ENCODE results near the gene NECTIN1.

The NECTIN1 gene

GRCh38 chr11:119728651-119729580 lies at the start of gene NECTIN1:
Gene NECTIN1, minus strand, starts transcription at chr11:119729200. Its CDS starts 647 bp downstream, at chr11:119728553.
- TF ChIP-seq CTCF (IDR thresholded peaks at IDR 0.05; ENCODE audit: low read depth, low read length), result peak; percentile 50
- DNase-seq (ENCODE audit: low read depth in 2 of 2), result peak; percentile 79 to 84
- H3K4me3 ChIP-seq (replicated peaks in 1 of 2; ENCODE audit: low read depth in 2 of 2, low read length in 2 of 2), result peak within 1 kb of the TSS; percentile 63 to 66

GRCh38 chr11:119778391-119779194 lies 49.6 kb upstream of the NECTIN1 start:
- no peak for DNase-seq (ENCODE audit: low read depth in 2 of 2)
- no peak overlapping the region for H3K4me3 ChIP-seq (replicated peaks in 1 of 2; ENCODE audit: low read depth in 2 of 2, low read length in 2 of 2)
- no peak for TF ChIP-seq CTCF (IDR thresholded peaks at IDR 0.05; ENCODE audit: low read depth, low read length)

GRCh38 chr11:119777940-119778339 lies 48.9 kb upstream of the NECTIN1 start:
- TF ChIP-seq CTCF (IDR thresholded peaks at IDR 0.05; ENCODE audit: low read depth, low read length), result no peak
- no peak overlapping the region for H3K4me3 ChIP-seq (replicated peaks in 1 of 2; ENCODE audit: low read depth in 2 of 2, low read length in 2 of 2)
- DNase-seq (ENCODE audit: low read depth in 2 of 2), result no peak

GRCh38 chr11:119776651-119777050 lies 47.7 kb upstream of the NECTIN1 start:
- no peak overlapping the region for H3K4me3 ChIP-seq (replicated peaks in 1 of 2; ENCODE audit: low read depth in 2 of 2, low read length in 2 of 2)
- no peak for TF ChIP-seq CTCF (IDR thresholded peaks at IDR 0.05; ENCODE audit: low read depth, low read length)
- no peak for DNase-seq (ENCODE audit: low read depth in 2 of 2)

- no peak for TF ChIP-seq CTCF (IDR thresholded peaks at IDR 0.05; ENCODE audit: low read depth, low read length)
- no peak overlapping the region for H3K4me3 ChIP-seq (replicated peaks in 1 of 2; ENCODE audit: low read depth in 2 of 2, low read length in 2 of 2)
These were observed 47.1 kb upstream of the NECTIN1 start for GRCh38 chr11:119776031-119776636.

GRCh38 chr11:119774172-119774763 lies 45.3 kb upstream of the NECTIN1 start:
- peak; percentile 32 to 33 for DNase-seq (ENCODE audit: low read depth in 2 of 2)
- no peak overlapping the region for H3K4me3 ChIP-seq (replicated peaks in 1 of 2; ENCODE audit: low read depth in 2 of 2, low read length in 2 of 2)
- TF ChIP-seq CTCF (IDR thresholded peaks at IDR 0.05; ENCODE audit: low read depth, low read length), result no peak

More at GRCh38 chr11:119776031-119776636, 47.1 kb upstream of the NECTIN1 start:
- no peak for DNase-seq (ENCODE audit: low read depth in 2 of 2)

Data from cardiac fibroblast (primary cell).